ENCODE results near the gene CACFD1.

The CACFD1 gene

DNA sequence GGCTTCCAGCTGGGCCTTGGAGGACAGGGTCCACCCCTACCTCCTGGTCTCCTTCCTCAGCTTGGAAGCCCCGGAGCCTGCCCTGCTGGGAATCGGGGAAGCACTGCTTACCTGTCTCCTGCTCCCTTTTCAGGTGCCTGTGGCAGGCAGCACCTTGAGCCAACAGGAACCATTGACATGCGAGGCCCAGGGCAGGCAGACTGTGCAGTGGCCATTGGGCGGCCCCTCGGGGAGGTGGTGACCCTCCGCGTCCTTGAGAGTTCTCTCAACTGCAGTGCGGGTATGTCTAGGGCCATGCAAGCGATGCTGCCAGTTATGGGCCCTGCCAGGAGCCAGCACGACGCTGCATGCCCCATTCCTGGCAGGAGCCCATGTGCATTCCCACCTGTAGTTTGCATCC, 3.8 kb upstream of the CACFD1 start:
- ATAC-seq = no peak

DNA sequence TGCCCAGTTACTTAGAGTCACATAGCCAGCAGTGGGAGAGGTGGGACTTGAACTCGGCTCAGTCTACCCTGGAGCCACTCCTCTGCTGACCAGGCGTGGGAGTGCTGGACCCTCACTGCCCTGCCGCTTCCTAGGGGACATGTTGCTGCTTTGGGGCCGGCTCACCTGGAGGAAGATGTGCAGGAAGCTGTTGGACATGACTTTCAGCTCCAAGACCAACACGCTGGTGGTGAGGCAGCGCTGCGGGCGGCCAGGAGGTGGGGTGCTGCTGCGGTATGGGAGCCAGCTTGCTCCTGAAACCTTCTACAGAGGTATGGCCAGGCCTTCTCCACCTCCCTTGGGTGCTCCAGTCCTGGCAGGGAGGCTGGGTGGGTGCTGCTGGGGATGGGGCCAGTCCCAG, 3.4 kb upstream of the CACFD1 start:
- no peak for ATAC-seq
- TF ChIP-seq GLIS3 (CRISPR knock-in tag; IDR thresholded peaks at IDR 0.05) (no peak), ARNTL (CRISPR knock-in tag; IDR thresholded peaks at IDR 0.05; ENCODE audit: borderline replicate concordance, low read depth) (no peak), ZNF8 (CRISPR knock-in tag; IDR thresholded peaks at IDR 0.05) (no peak), ESRRG (CRISPR knock-in tag; IDR thresholded peaks at IDR 0.05) (no peak), BACH2 (CRISPR knock-in tag; IDR thresholded peaks at IDR 0.05; ENCODE audit: borderline replicate concordance) (no peak), PPARA (CRISPR knock-in tag; IDR thresholded peaks at IDR 0.05; ENCODE audit: borderline replicate concordance) (no peak), OSR1 (CRISPR knock-in tag; IDR thresholded peaks at IDR 0.05) (no peak), ZNF70 (CRISPR knock-in tag; IDR thresholded peaks at IDR 0.05) (no peak), ZC3H10 (CRISPR knock-in tag; IDR thresholded peaks at IDR 0.05) (no peak), TCF4 (CRISPR knock-in tag; IDR thresholded peaks at IDR 0.05; ENCODE audit: borderline replicate concordance) (no peak), ISL1 (CRISPR knock-in tag; IDR thresholded peaks at IDR 0.05) (no peak), ZNF565 (CRISPR knock-in tag; conservative IDR thresholded peaks at IDR 0.05; ENCODE audit: low read depth) (no peak), RARB (CRISPR knock-in tag; IDR thresholded peaks at IDR 0.05) (no peak)
- TF ChIP-seq, protein P1, sequence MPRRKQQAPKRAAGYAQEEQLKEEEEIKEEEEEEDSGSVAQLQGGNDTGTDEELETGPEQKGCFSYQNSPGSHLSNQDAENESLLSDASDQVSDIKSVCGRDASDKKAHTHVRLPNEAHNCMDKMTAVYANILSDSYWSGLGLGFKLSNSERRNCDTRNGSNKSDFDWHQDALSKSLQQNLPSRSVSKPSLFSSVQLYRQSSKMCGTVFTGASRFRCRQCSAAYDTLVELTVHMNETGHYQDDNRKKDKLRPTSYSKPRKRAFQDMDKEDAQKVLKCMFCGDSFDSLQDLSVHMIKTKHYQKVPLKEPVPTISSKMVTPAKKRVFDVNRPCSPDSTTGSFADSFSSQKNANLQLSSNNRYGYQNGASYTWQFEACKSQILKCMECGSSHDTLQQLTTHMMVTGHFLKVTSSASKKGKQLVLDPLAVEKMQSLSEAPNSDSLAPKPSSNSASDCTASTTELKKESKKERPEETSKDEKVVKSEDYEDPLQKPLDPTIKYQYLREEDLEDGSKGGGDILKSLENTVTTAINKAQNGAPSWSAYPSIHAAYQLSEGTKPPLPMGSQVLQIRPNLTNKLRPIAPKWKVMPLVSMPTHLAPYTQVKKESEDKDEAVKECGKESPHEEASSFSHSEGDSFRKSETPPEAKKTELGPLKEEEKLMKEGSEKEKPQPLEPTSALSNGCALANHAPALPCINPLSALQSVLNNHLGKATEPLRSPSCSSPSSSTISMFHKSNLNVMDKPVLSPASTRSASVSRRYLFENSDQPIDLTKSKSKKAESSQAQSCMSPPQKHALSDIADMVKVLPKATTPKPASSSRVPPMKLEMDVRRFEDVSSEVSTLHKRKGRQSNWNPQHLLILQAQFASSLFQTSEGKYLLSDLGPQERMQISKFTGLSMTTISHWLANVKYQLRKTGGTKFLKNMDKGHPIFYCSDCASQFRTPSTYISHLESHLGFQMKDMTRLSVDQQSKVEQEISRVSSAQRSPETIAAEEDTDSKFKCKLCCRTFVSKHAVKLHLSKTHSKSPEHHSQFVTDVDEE (CRISPR knock-in tag; IDR thresholded peaks at IDR 0.05) = no peak
- TF ChIP-seq, protein P2, sequence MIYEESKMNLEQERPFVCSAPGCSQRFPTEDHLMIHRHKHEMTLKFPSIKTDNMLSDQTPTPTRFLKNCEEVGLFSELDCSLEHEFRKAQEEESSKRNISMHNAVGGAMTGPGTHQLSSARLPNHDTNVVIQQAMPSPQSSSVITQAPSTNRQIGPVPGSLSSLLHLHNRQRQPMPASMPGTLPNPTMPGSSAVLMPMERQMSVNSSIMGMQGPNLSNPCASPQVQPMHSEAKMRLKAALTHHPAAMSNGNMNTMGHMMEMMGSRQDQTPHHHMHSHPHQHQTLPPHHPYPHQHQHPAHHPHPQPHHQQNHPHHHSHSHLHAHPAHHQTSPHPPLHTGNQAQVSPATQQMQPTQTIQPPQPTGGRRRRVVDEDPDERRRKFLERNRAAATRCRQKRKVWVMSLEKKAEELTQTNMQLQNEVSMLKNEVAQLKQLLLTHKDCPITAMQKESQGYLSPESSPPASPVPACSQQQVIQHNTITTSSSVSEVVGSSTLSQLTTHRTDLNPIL (CRISPR knock-in tag; IDR thresholded peaks at IDR 0.05; ENCODE audit: low read depth) = no peak

More for the DNA sequence above, 3.8 kb upstream of the CACFD1 start:
- TF ChIP-seq, protein P3, sequence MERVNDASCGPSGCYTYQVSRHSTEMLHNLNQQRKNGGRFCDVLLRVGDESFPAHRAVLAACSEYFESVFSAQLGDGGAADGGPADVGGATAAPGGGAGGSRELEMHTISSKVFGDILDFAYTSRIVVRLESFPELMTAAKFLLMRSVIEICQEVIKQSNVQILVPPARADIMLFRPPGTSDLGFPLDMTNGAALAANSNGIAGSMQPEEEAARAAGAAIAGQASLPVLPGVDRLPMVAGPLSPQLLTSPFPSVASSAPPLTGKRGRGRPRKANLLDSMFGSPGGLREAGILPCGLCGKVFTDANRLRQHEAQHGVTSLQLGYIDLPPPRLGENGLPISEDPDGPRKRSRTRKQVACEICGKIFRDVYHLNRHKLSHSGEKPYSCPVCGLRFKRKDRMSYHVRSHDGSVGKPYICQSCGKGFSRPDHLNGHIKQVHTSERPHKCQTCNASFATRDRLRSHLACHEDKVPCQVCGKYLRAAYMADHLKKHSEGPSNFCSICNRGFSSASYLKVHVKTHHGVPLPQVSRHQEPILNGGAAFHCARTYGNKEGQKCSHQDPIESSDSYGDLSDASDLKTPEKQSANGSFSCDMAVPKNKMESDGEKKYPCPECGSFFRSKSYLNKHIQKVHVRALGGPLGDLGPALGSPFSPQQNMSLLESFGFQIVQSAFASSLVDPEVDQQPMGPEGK (CRISPR knock-in tag; IDR thresholded peaks at IDR 0.05; ENCODE audit: borderline replicate concordance) = no peak
- no peak for TF ChIP-seq TCF4 (CRISPR knock-in tag; IDR thresholded peaks at IDR 0.05; ENCODE audit: borderline replicate concordance)
- no peak for TF ChIP-seq OSR1 (CRISPR knock-in tag; IDR thresholded peaks at IDR 0.05)
- TF ChIP-seq ZC3H10 (CRISPR knock-in tag; IDR thresholded peaks at IDR 0.05) = no peak
- no peak for TF ChIP-seq ISL1 (CRISPR knock-in tag; IDR thresholded peaks at IDR 0.05)
- no peak for TF ChIP-seq PPARA (CRISPR knock-in tag; IDR thresholded peaks at IDR 0.05; ENCODE audit: borderline replicate concordance)
- TF ChIP-seq ZFP3 (CRISPR knock-in tag; IDR thresholded peaks at IDR 0.05) = no peak
- TF ChIP-seq, protein P4, sequence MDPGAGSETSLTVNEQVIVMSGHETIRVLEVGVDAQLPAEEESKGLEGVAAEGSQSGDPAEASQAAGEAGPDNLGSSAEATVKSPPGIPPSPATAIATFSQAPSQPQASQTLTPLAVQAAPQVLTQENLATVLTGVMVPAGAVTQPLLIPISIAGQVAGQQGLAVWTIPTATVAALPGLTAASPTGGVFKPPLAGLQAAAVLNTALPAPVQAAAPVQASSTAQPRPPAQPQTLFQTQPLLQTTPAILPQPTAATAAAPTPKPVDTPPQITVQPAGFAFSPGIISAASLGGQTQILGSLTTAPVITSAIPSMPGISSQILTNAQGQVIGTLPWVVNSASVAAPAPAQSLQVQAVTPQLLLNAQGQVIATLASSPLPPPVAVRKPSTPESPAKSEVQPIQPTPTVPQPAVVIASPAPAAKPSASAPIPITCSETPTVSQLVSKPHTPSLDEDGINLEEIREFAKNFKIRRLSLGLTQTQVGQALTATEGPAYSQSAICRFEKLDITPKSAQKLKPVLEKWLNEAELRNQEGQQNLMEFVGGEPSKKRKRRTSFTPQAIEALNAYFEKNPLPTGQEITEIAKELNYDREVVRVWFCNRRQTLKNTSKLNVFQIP (CRISPR knock-in tag; IDR thresholded peaks at IDR 0.05; ENCODE audit: borderline replicate concordance, low read depth) = no peak
- TF ChIP-seq CSDC2 (CRISPR knock-in tag; IDR thresholded peaks at IDR 0.05) = no peak
- TF ChIP-seq GLIS3 (CRISPR knock-in tag; IDR thresholded peaks at IDR 0.05) = no peak
- no peak for TF ChIP-seq ARNTL (CRISPR knock-in tag; IDR thresholded peaks at IDR 0.05; ENCODE audit: borderline replicate concordance, low read depth)
- no peak for TF ChIP-seq ZNF565 (CRISPR knock-in tag; conservative IDR thresholded peaks at IDR 0.05; ENCODE audit: low read depth)
- no peak for TF ChIP-seq ZNF70 (CRISPR knock-in tag; IDR thresholded peaks at IDR 0.05)
- no peak for TF ChIP-seq TOX (CRISPR knock-in tag; IDR thresholded peaks at IDR 0.05; ENCODE audit: borderline replicate concordance)
- TF ChIP-seq RARB (CRISPR knock-in tag; IDR thresholded peaks at IDR 0.05) = no peak
- TF ChIP-seq, protein P5, sequence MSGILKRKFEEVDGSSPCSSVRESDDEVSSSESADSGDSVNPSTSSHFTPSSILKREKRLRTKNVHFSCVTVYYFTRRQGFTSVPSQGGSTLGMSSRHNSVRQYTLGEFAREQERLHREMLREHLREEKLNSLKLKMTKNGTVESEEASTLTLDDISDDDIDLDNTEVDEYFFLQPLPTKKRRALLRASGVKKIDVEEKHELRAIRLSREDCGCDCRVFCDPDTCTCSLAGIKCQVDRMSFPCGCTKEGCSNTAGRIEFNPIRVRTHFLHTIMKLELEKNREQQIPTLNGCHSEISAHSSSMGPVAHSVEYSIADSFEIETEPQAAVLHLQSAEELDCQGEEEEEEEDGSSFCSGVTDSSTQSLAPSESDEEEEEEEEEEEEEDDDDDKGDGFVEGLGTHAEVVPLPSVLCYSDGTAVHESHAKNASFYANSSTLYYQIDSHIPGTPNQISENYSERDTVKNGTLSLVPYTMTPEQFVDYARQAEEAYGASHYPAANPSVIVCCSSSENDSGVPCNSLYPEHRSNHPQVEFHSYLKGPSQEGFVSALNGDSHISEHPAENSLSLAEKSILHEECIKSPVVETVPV (CRISPR knock-in tag; IDR thresholded peaks at IDR 0.05) = no peak
- TF ChIP-seq ZNF8 (CRISPR knock-in tag; IDR thresholded peaks at IDR 0.05) = no peak
- TF ChIP-seq BACH2 (CRISPR knock-in tag; IDR thresholded peaks at IDR 0.05; ENCODE audit: borderline replicate concordance) = no peak
- TF ChIP-seq, protein P1 (CRISPR knock-in tag; IDR thresholded peaks at IDR 0.05) = no peak
- TF ChIP-seq, protein P2 (CRISPR knock-in tag; IDR thresholded peaks at IDR 0.05; ENCODE audit: low read depth) = no peak

Measured in SK-N-SH treated with all-trans-retinoic acid at 6 μM for 48 hours (cell line).